ENCODE data around the gene PIGM. TPM values are rescaled to one million over a fixed set of nuclear protein-coding genes. Genes with fewer than 3 reads are reported as not detected.

Gene PIGM
- total and polyA plus RNA-seq, 2 of the 13 experiments (the other 11 are each of a cell fraction or from before 2014, with no cell fraction given), result 3.4 to 4.6 TPM

DNA sequence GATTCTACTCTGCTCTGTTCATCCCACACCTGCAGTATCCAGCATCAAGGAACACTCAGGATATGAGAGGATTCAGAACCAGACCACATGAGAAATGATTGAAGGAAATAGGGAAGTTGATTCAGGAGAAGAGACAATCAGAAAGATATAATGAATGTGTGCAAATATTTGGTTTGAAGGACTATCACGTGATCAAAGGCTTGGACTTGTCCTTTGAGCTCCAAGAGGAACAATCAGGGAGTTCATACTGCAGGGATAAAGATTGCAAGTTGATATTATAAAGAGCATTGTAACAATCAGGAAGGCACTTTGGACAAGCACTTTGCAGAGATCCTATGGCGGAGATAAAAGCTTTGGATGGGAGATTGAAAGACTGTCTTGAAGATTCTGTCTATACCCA lies 13.9 kb upstream of the PIGM start:
- H3K4me2 ChIP-seq (ENCODE audit: low read depth, low read length), result peak overlapping the region; percentile 78
- ChIA-PET POLR2A (interaction anchor here (0.6 to 2.2 kb wide), 11 partner anchors 8 to 240 kb away, joined by 3 to 14 read pairs (median 8); partner anchors contain the start of genes DCAF8, IGSF8, KCNJ10 and PIGM), CTCF (ENCODE audit: low intra/inter-chr PET ratio, low total read pairs) (interaction anchor here (4.4 kb wide), 1 partner anchor 33 kb away, joined by 29 read pairs; no protein-coding TSS in a partner anchor)
- WGBS (ENCODE audit: low lambda C conversion rate), result 4% methylated on average over 2 of the region's 2 CpGs
- H3K4me3 ChIP-seq (replicated peaks in 1 of 3; ENCODE audit: insufficient read depth in 1 of 3, low read depth in 2 of 3, low read length in 3 of 3), result no peak overlapping the region
- FAIRE-seq (peak; percentile 78), ATAC-seq (peak; percentile 27; the same call in 2 of the 3 replicates), DNase-seq (ENCODE audit: low spot score) (peak; percentile 91)
- peak overlapping the region; percentile 64 for H3K27ac ChIP-seq (ENCODE audit: extremely low read length, insufficient read depth, low read length)
- H3K4me1 ChIP-seq (ENCODE audit: insufficient read depth, low read length), result peaks cover 70% of the 10 kb centered on the region
- H4K20me1 ChIP-seq (ENCODE audit: insufficient read depth, low read length), result no peaks in the 10 kb centered on the region
- H3K9ac ChIP-seq (ENCODE audit: insufficient read depth, low read depth, low read length), result peak overlapping the region; percentile 56; the same call in 1 of the 2 replicates
- in situ Hi-C loops (cut with HindIII; ENCODE audit: extremely low pct_ligation_motif_present, low pct_unique_long_range_greater_than_20kb) (loop anchor here (5.0 kb wide), 1 partner anchor 37 kb away; the partner anchor contains the start of gene KCNJ9), intact Hi-C loops (cut with micrococcal nuclease; ENCODE audit: unreplicated experiment) (loop anchor here (1.0 kb wide), 1 partner anchor 33 kb away; no protein-coding TSS in a partner anchor)
- BruUV-seq (replicated peaks), result no TSS peak
- H3K36me3 ChIP-seq (replicated peaks in 1 of 2; ENCODE audit: control insufficient read depth in 1 of 2, insufficient read depth in 2 of 2, low read length in 2 of 2), result peaks cover 5 to 13% of the 10 kb centered on the region in 2 experiments; a peak in 4 of 5 replicates
- H3K9me3 ChIP-seq (ENCODE audit: low read length), result no peaks in the 10 kb centered on the region
- no peak overlapping the region for H2AFZ ChIP-seq (ENCODE audit: low read length)
- H3K79me2 ChIP-seq (ENCODE audit: insufficient read depth, low read length), result no peaks in the 10 kb centered on the region
- H3K27me3 ChIP-seq (ENCODE audit: control insufficient read depth in 1 of 2, insufficient read depth in 2 of 2, low read length in 2 of 2), result no peaks in the 10 kb centered on the region
- no peak for TF ChIP-seq ZNF468 (CRISPR knock-in tag; IDR thresholded peaks at IDR 0.05)
- no peak for TF ChIP-seq CCAR2 (optimal IDR thresholded peaks at IDR 0.05; ENCODE audit: low read depth, low read length)
- TF ChIP-seq ZNF224 (CRISPR knock-in tag; IDR thresholded peaks at IDR 0.05), result no peak
- no peak for TF ChIP-seq SOX6 (IDR thresholded peaks at IDR 0.05)
- peak; percentile 83 for TF ChIP-seq SOX6 (CRISPR knock-in tag; IDR thresholded peaks at IDR 0.05)
- TF ChIP-seq, protein P1, sequence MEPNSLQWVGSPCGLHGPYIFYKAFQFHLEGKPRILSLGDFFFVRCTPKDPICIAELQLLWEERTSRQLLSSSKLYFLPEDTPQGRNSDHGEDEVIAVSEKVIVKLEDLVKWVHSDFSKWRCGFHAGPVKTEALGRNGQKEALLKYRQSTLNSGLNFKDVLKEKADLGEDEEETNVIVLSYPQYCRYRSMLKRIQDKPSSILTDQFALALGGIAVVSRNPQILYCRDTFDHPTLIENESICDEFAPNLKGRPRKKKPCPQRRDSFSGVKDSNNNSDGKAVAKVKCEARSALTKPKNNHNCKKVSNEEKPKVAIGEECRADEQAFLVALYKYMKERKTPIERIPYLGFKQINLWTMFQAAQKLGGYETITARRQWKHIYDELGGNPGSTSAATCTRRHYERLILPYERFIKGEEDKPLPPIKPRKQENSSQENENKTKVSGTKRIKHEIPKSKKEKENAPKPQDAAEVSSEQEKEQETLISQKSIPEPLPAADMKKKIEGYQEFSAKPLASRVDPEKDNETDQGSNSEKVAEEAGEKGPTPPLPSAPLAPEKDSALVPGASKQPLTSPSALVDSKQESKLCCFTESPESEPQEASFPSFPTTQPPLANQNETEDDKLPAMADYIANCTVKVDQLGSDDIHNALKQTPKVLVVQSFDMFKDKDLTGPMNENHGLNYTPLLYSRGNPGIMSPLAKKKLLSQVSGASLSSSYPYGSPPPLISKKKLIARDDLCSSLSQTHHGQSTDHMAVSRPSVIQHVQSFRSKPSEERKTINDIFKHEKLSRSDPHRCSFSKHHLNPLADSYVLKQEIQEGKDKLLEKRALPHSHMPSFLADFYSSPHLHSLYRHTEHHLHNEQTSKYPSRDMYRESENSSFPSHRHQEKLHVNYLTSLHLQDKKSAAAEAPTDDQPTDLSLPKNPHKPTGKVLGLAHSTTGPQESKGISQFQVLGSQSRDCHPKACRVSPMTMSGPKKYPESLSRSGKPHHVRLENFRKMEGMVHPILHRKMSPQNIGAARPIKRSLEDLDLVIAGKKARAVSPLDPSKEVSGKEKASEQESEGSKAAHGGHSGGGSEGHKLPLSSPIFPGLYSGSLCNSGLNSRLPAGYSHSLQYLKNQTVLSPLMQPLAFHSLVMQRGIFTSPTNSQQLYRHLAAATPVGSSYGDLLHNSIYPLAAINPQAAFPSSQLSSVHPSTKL (CRISPR knock-in tag; IDR thresholded peaks at IDR 0.05), result peak; percentile 59; the same call in 1 of the 2 replicates
- no peak for TF ChIP-seq RCOR2 (CRISPR knock-in tag; IDR thresholded peaks at IDR 0.05)
- no peak for TF ChIP-seq ZNF282 (IDR thresholded peaks at IDR 0.05; ENCODE audit: partially characterized antibody)
- TF ChIP-seq WIZ (CRISPR knock-in tag; IDR thresholded peaks at IDR 0.05), result no peak
- 0 out of 2 replicates have a peak, but pooled peaks have one; percentile 28 for TF ChIP-seq RBFOX2 (IDR thresholded peaks at IDR 0.05; ENCODE audit: low read depth, low read length)
- TF ChIP-seq, protein P2, sequence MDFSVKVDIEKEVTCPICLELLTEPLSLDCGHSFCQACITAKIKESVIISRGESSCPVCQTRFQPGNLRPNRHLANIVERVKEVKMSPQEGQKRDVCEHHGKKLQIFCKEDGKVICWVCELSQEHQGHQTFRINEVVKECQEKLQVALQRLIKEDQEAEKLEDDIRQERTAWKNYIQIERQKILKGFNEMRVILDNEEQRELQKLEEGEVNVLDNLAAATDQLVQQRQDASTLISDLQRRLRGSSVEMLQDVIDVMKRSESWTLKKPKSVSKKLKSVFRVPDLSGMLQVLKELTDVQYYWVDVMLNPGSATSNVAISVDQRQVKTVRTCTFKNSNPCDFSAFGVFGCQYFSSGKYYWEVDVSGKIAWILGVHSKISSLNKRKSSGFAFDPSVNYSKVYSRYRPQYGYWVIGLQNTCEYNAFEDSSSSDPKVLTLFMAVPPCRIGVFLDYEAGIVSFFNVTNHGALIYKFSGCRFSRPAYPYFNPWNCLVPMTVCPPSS (IDR thresholded peaks at IDR 0.05), result no peak
- TF ChIP-seq, protein P3, sequence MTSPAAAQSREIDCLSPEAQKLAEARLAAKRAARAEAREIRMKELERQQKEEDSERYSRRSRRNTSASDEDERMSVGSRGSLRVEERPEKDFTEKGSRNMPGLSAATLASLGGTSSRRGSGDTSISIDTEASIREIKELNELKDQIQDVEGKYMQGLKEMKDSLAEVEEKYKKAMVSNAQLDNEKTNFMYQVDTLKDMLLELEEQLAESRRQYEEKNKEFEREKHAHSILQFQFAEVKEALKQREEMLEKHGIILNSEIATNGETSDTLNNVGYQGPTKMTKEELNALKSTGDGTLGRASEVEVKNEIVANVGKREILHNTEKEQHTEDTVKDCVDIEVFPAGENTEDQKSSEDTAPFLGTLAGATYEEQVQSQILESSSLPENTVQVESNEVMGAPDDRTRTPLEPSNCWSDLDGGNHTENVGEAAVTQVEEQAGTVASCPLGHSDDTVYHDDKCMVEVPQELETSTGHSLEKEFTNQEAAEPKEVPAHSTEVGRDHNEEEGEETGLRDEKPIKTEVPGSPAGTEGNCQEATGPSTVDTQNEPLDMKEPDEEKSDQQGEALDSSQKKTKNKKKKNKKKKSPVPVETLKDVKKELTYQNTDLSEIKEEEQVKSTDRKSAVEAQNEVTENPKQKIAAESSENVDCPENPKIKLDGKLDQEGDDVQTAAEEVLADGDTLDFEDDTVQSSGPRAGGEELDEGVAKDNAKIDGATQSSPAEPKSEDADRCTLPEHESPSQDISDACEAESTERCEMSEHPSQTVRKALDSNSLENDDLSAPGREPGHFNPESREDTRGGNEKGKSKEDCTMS (CRISPR knock-in tag; conservative IDR thresholded peaks at IDR 0.05), result no peak
- TF ChIP-seq NFE2 (CRISPR knock-in tag; IDR thresholded peaks at IDR 0.05), result no peak
- TF ChIP-seq, protein P4, sequence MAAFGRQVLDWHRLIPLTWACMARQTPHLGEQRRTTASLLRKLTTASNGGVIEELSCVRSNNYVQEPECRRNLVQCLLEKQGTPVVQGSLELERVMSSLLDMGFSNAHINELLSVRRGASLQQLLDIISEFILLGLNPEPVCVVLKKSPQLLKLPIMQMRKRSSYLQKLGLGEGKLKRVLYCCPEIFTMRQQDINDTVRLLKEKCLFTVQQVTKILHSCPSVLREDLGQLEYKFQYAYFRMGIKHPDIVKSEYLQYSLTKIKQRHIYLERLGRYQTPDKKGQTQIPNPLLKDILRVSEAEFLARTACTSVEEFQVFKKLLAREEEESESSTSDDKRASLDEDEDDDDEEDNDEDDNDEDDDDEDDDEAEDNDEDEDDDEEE (CRISPR knock-in tag; IDR thresholded peaks at IDR 0.05), result no peak
- TF ChIP-seq JUN (CRISPR knock-in tag; IDR thresholded peaks at IDR 0.05), result no peak
- TF ChIP-seq FOXK1 (CRISPR knock-in tag; IDR thresholded peaks at IDR 0.05; ENCODE audit: borderline replicate concordance, low read depth), result no peak
